ENCODE measurements around the gene NKD1.

DNA sequence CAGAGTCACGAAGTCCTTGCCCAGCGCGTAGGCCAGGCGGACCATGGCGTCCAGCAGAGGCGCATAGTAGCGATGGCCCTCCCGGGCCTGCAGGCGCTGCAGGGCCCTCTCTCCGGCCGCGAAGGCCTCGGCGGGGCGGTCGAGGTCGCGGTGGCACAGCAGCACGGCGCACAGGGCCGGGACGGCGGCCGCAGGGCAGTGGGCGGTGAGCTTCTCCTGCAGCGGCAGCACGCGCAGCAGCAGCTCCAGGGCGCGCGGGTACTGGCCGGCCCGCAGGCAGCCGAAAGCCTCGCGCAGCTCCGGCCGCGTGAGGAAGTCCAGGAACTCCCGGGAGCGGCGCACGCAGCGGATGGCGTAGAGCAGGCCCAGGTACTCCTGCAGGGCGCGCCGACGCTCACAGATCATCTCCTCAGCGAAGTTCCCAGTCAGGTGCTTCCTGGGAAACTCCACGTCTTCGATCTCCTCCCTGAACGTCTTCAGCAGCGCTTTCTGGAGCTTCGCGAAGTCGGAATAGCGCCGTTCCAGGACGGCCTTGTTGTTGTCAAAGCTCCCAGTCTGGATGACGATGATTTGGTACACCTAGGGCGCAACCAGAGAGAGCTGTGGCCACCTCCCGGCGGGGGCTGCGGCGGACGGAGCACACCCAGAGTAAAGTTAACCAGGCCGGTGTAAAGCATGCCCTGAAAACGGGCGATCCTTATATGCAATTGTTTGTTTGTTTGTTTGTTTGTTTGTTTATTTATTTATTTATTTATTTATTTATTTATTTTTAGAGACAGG, 125.5 kb downstream of the NKD1 start:
- TF ChIP-seq POLR2AphosphoS5 (IDR thresholded peaks at IDR 0.05) (no peak), CTCF (IDR thresholded peaks at IDR 0.05) (no peak), POLR2A (IDR thresholded peaks at IDR 0.05) (no peak)
